Stimulated activated CD4-positive, alpha-beta T cell treated with anti-CD3 and anti-CD28 coated beads, Interleukin-4, amount 100 ng/mL, for 48 hours (primary cell): ENCODE results near the gene COL6A3.
"Not testable (repeated sequence)": the region's sequence is repeated elsewhere in the genome, so short reads cannot be mapped to it uniquely, and the experiment has no call there.

ENCODE experiments used
- DNase-seq, 2 donors: peaks; one replicate each; pipeline ENCODE4 v3.0.0-alpha.2; 2020; ENCODE audit warnings: low read depth in 2 of 2

Gene COL6A3

GRCh38 chr2:237384672-237385020, 29.3 kb downstream of the COL6A3 start:
- DNase-seq = no peak

GRCh38 chr2:237383991-237384671, 29.8 kb downstream of the COL6A3 start:
- no peak for DNase-seq

GRCh38 chr2:237380768-237381167, 33.2 kb downstream of the COL6A3 start:
- DNase-seq = no peak

- DNase-seq = no peak
These were observed 34.3 kb downstream of the COL6A3 start for GRCh38 chr2:237379636-237380035.

GRCh38 chr2:237378650-237379049, 35.3 kb downstream of the COL6A3 start:
- DNase-seq = no peak

- no peak for DNase-seq
These were observed 39.5 kb downstream of the COL6A3 start for GRCh38 chr2:237374284-237375060.

- DNase-seq = no peak
These were observed 42.1 kb downstream of the COL6A3 start for GRCh38 chr2:237371856-237372255.

- no peak for DNase-seq
These were observed 48.3 kb downstream of the COL6A3 start for GRCh38 chr2:237365671-237366070.

GRCh38 chr2:237364655-237365054, 49.3 kb downstream of the COL6A3 start:
- no peak for DNase-seq

GRCh38 chr2:237361194-237362004, 52.6 kb downstream of the COL6A3 start:
- no peak for DNase-seq

- no peak for DNase-seq
These were observed 53.8 kb downstream of the COL6A3 start for GRCh38 chr2:237359894-237360780.

- DNase-seq = no peak
These were observed 54.5 kb downstream of the COL6A3 start for GRCh38 chr2:237359518-237359840.

GRCh38 chr2:237358721-237359517, 55.0 kb downstream of the COL6A3 start:
- DNase-seq = no peak

- DNase-seq = no peak
These were observed 58.3 kb downstream of the COL6A3 start for GRCh38 chr2:237355701-237356100.

- no peak for DNase-seq
These were observed 59.1 kb downstream of the COL6A3 start for GRCh38 chr2:237354892-237355291.

- DNase-seq = not testable (repeated sequence)
These were observed 59.8 kb downstream of the COL6A3 start for GRCh38 chr2:237354172-237354571.

GRCh38 chr2:237353215-237353614, 60.7 kb downstream of the COL6A3 start:
- DNase-seq = no peak

- DNase-seq = no peak
These were observed 61.6 kb downstream of the COL6A3 start for GRCh38 chr2:237352279-237352845.

GRCh38 chr2:237351796-237352195, 62.2 kb downstream of the COL6A3 start:
- no peak for DNase-seq

GRCh38 chr2:237351046-237351445, 62.9 kb downstream of the COL6A3 start:
- no peak for DNase-seq

GRCh38 chr2:237350597-237350996, 63.4 kb downstream of the COL6A3 start:
- no peak for DNase-seq
